K562 (cell line): Measurements from ENCODE around the gene COPB2. TPM values are rescaled to one million over a fixed set of nuclear protein-coding genes. Genes with fewer than 3 reads are reported as not detected.

Experiments used
- ATAC-seq: fragments of 200-7000 bp; cut with Tn5 transposase; 3 replicates; pipeline ENCODE4 v1.9.1; 2020; ENCODE audit warnings: moderate library complexity
- BruUV-seq: library from RNA; stranded (reverse); fragments of 400-500 nt; replicated peaks from 2 replicates; lab custom pipeline; 2021; lab: Mats Ljungman, UMichigan
- CTCF ChIA-PET: fragments of 300-600 bp; formaldehyde crosslinking; extraction: SDS; loops from one replicate; lab custom pipeline; 2021; ENCODE audit warnings: low intra/inter-chr PET ratio; lab: Yijun Ruan, JAX
- POLR2A ChIA-PET: fragments of 300-600, 350-650 bp; sonication (Branson Sonifier 250); formaldehyde crosslinking; extraction: SDS; loops from one replicate; lab custom pipeline; 2021; ENCODE audit warnings: antibody characterized with exemption, inconsistent platforms; lab: Yijun Ruan, JAX
- DNase-seq, 4 experiments: peaks; one replicate each; pipeline versions ENCODE4 v3.0.0 to v3.0.0-alpha.2; 2011 to 2018; ENCODE audit warnings: low spot score in 3 of 4, mixed read lengths in 3 of 4; ENCODE audit errors: extremely low read depth in 1 of 4
- FAIRE-seq: peaks from 2 replicates; lab custom pipeline; 2011; peaks lifted over from hg19 to GRCh38; lab: Jason Lieb, UNC
- H2AFZ ChIP-seq: 2 replicates; pipeline ENCODE4 v1.6.0; 2011; ENCODE audit warnings: low read depth, low read length, control low read depth, inconsistent platforms
- H3K27ac ChIP-seq: fragments of 200-600 bp; 3 replicates; pipeline ENCODE4 v1.8.0; 2011; ENCODE audit warnings: low read depth, mild to moderate bottlenecking, control low read depth, inconsistent platforms, low read length, moderate library complexity, mixed read lengths; ENCODE audit errors: extremely low read depth
- H3K27me3 ChIP-seq, 2 experiments: fragments of 300-600 bp in 1 of 2; 2 replicates in 1 of 2; 3 replicates in 1 of 2; pipeline versions ENCODE4 v1.6.0 to v1.8.0; 2011; ENCODE audit warnings: inconsistent platforms in 2 of 2, low read length in 2 of 2, mild to moderate bottlenecking in 1 of 2, mixed read lengths in 1 of 2, moderate library complexity in 1 of 2; ENCODE audit not compliant: control insufficient read depth in 2 of 2, insufficient read depth in 2 of 2
- H3K36me3 ChIP-seq: fragments of 300-600 bp; 3 replicates; pipeline ENCODE4 v1.8.0; 2011; ENCODE audit warnings: mild to moderate bottlenecking, low read length, inconsistent platforms; ENCODE audit not compliant: control insufficient read depth, insufficient read depth
- H3K4me1 ChIP-seq, 2 experiments: fragments of 200-600 bp in 1 of 2; replicated peaks in 1 of 2; 2 replicates in 1 of 2; 3 replicates in 1 of 2; pipeline versions ENCODE4 v1.5.1 to v1.8.0; 2011; ENCODE audit warnings: inconsistent platforms in 2 of 2, low read length in 2 of 2, mild to moderate bottlenecking in 1 of 2, mixed read lengths in 1 of 2, moderate library complexity in 1 of 2; ENCODE audit not compliant: control insufficient read depth in 2 of 2, insufficient read depth in 2 of 2
- H3K4me2 ChIP-seq: 2 replicates; pipeline ENCODE4 v1.6.1; 2011; ENCODE audit warnings: low read length, control low read depth, inconsistent platforms, mixed read lengths; ENCODE audit not compliant: insufficient read depth
- H3K4me3 ChIP-seq: fragments of 200-600 bp; sonication (generic), shearing (Covaris generic); 2 replicates; pipeline ENCODE4 v1.5.1; 2016; ENCODE audit warnings: control low read depth, inconsistent platforms
- H3K79me2 ChIP-seq: fragments of 200-600 bp; 3 replicates; pipeline ENCODE4 v1.8.0; 2011; ENCODE audit warnings: low read length, inconsistent platforms; ENCODE audit not compliant: control insufficient read depth, insufficient read depth
- H3K9ac ChIP-seq, 2 experiments: 2 replicates each; pipeline versions ENCODE4 v1.6.0 to v1.6.1; 2011; ENCODE audit warnings: low read depth in 2 of 2, low read length in 2 of 2, control low read depth in 1 of 2, inconsistent platforms in 1 of 2, mild to moderate bottlenecking in 1 of 2, mixed read lengths in 1 of 2; ENCODE audit not compliant: insufficient read depth in 1 of 2
- H3K9me1 ChIP-seq: one replicate; pipeline ENCODE4 v1.6.0; 2011; ENCODE audit warnings: inconsistent platforms, mild to moderate bottlenecking, low read length, moderate library complexity; ENCODE audit not compliant: control insufficient read depth, insufficient read depth
- H3K9me3 ChIP-seq: replicated peaks from 2 replicates; pipeline ENCODE4 v1.5.1; 2011; ENCODE audit warnings: low read depth, low read length, inconsistent platforms; ENCODE audit not compliant: control insufficient read depth, insufficient read depth
- H4K20me1 ChIP-seq: replicated peaks from 2 replicates; pipeline ENCODE4 v1.6.1; 2011; ENCODE audit warnings: low read length, inconsistent platforms, mixed read lengths; ENCODE audit not compliant: control insufficient read depth, insufficient read depth
- ARID1B ChIP-seq: fragments of 450-650 bp; IDR thresholded peaks from 2 replicates; pipeline ENCODE4 v1.6.1; 2016; ENCODE audit warnings: antibody characterized with exemption, mild to moderate bottlenecking, inconsistent platforms
- BDP1 ChIP-seq: IDR thresholded peaks from 3 replicates; pipeline ENCODE4 v1.6.1; 2011; ENCODE audit not compliant: insufficient read length, insufficient read depth
- BRCA1 ChIP-seq, 2 experiments: fragments of 450-650 bp in 1 of 2; sonication (generic) in 1 of 2; formaldehyde crosslinking in 1 of 2; IDR thresholded peaks; 2 replicates each; pipeline versions ENCODE4 v1.5.0 to v1.6.1; 2017 to 2020; ENCODE audit warnings: mild to moderate bottlenecking in 1 of 2, missing genetic modification reagents in 1 of 2
- CBFA2T3 ChIP-seq: fragments of 450-650 bp; IDR thresholded peaks from 2 replicates; pipeline ENCODE4 v1.6.1; 2017
- CREBBP ChIP-seq: IDR thresholded peaks from one replicate; pipeline ENCODE4 v1.6.1; 2012; ENCODE audit warnings: low read depth, mild to moderate bottlenecking, control low read depth, inconsistent platforms, low read length
- FOS ChIP-seq: IDR thresholded peaks from 3 replicates; pipeline ENCODE4 v1.6.1; 2011; ENCODE audit not compliant: insufficient read length; ENCODE audit errors: extremely low read depth
- FOXJ3 ChIP-seq: sonication (generic); formaldehyde crosslinking; IDR thresholded peaks from 2 replicates; pipeline ENCODE4 v1.4.0; 2020; ENCODE audit warnings: mild to moderate bottlenecking, missing genetic modification reagents
- GATAD2B ChIP-seq: fragments of 450-650 bp; IDR thresholded peaks from 2 replicates; pipeline ENCODE4 v1.6.1; 2017; ENCODE audit warnings: mild to moderate bottlenecking, borderline replicate concordance
- NR2F6 ChIP-seq: fragments of 450-650 bp; formaldehyde crosslinking; IDR thresholded peaks from 2 replicates; pipeline ENCODE4 v1.4.0; 2020; ENCODE audit warnings: mild to moderate bottlenecking
- SAFB2 ChIP-seq: fragments of 200-400 bp; formaldehyde crosslinking; IDR thresholded peaks from 2 replicates; pipeline ENCODE4 v1.6.1; 2018; ENCODE audit warnings: borderline replicate concordance, low read length, low read depth, moderate library complexity; ENCODE audit not compliant: severe bottlenecking
- SPI1 ChIP-seq: IDR thresholded peaks from 2 replicates; pipeline ENCODE4 v1.6.1; 2011; ENCODE audit warnings: low read depth, low read length, control low read depth, borderline replicate concordance
- TSC22D4 ChIP-seq: fragments of 450-650 bp; IDR thresholded peaks from 2 replicates; pipeline ENCODE4 v1.6.1; 2016; ENCODE audit warnings: missing genetic modification characterization, missing biosample characterization, control low read depth
- U2AF2 ChIP-seq: fragments of 200-400 bp; formaldehyde crosslinking; optimal IDR thresholded peaks from 2 replicates; pipeline ENCODE3; 2017; ENCODE audit warnings: low read depth, mild to moderate bottlenecking, low read length
- ZBED1 ChIP-seq: IDR thresholded peaks from 2 replicates; pipeline ENCODE4 v1.6.1; 2014
- ZNF384 ChIP-seq: IDR thresholded peaks from 2 replicates; pipeline ENCODE4 v1.6.1; 2012; ENCODE audit warnings: low read depth, low read length, improper control_type of control experiment
- ZNF444 ChIP-seq: fragments of 250-450 bp; sonication (Bioruptor Pico); IDR thresholded peaks from 2 replicates; pipeline ENCODE4 v1.4.0; 2020; ENCODE audit warnings: mild to moderate bottlenecking, moderate library complexity
- ZNF584 ChIP-seq: fragments of 200-800 bp; sonication (Bioruptor generic); IDR thresholded peaks from 2 replicates; pipeline ENCODE4 v1.6.1; 2016; ENCODE audit warnings: low read depth, mild to moderate bottlenecking, missing genetic modification characterization, missing compliant biosample characterization
- ZNF707 ChIP-seq: fragments of 250-450 bp; sonication (Bioruptor Pico); conservative IDR thresholded peaks from 2 replicates; pipeline ENCODE4 v1.8.0; 2022; ENCODE audit warnings: inconsistent platforms, mild to moderate bottlenecking, moderate library complexity
- ZNF717 ChIP-seq: fragments of 250-450 bp; sonication (Bioruptor Pico); IDR thresholded peaks from 2 replicates; pipeline ENCODE4 v1.5.0; 2021
- WGBS: fragments of 100-300 bp; shearing (Covaris generic); methylation state at CpG from one replicate; pipeline ENCODE4 v1.1.6; 2016; ENCODE audit warnings: low coverage, mixed read lengths; ENCODE audit not compliant: insufficient coverage; ENCODE audit errors: missing lambda C conversion rate; 5-methylcytosine and 5-hydroxymethylcytosine counted together
- in situ Hi-C: fragments of 300-500 bp; cut with MboI; formaldehyde crosslinking; loops from 4 replicates; pipeline ENCODE4 v1.15.0; 2018; ENCODE audit warnings: inconsistent platforms, mixed read lengths
- intact Hi-C: fragments of 100-400 bp; cut with micrococcal nuclease; formaldehyde crosslinking; loops from 2 replicates; pipeline ENCODE4 v1.14.2; 2022
- polyA plus RNA-seq, 8 experiments: library from polyadenylated mRNA; depleted of rRNA in 4 of 8; stranded (reverse) in 5 of 8; unstranded in 3 of 8; fragments of >200 nt; fragmentation: Nextera tagmentation in 2 of 8; fragmentation: Illumina TruSeq in 1 of 8; extraction: Ambion mirVana in 2 of 8; extraction: Trizol in 1 of 8; gene quantifications; 2 replicates each; pipeline versions ENCODE4 v1.2.1 to v1.2.3, GENCODE V29; 2011 to 2014; ENCODE audit warnings: inconsistent platforms in 1 of 8, missing spikeins in 1 of 8
- total RNA-seq, 7 experiments: library from RNA; depleted of rRNA in 6 of 7; stranded (reverse); fragments of >200 nt in 6 of 7; fragmentation: Illumina TruSeq in 2 of 7; extraction: Trizol in 2 of 7; gene quantifications; 2 replicates each; pipeline versions ENCODE4 v1.2.1 to v1.2.3, GENCODE V29; 2011 to 2021; ENCODE audit warnings: low replicate concordance in 1 of 7

COPB2 gene
- total and polyA plus RNA-seq, 9 of the 15 experiments (the other 6 are each of a cell fraction or from before 2014, with no cell fraction given) = 64.3 to 189 (median 130) TPM

DNA sequence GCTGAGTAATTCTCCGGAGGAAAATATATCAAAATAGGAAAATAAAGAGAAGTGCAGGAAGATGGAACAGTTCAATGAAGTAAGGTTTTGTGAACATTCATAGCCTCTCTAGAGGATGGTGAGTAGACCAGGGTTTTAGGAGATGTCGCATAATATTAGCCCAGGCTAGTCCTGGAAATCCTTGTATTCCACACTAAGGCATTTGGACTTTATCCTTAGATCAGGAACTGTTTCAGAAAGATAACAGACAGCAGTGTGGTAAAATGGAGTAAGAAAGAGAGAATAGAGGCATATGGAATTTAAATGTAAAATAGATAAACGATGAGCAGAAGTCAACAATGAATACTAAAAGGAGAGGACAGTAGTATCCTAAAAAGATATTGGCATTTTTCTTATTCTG lies 12.1 kb downstream of the COPB2 start:
- intact Hi-C loops = no loop called here

DNA sequence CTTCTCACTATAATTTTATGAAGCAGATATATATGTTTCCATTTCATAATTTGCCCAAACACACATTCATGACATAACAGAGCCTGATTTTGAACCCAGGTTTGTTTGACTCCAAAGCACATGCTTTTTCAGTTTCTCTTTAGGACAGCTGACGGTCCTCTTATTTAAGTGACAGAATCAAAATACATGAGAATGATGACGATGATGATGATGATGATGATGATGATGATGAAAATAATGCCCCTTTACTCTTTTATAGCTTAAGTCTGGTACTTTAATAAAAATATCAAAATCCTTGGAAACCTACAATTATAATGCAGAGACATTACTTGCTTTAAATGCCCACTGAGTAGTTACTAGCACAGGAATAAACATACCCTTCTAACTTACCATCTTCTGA lies 15.3 kb downstream of the COPB2 start:
- Histone ChIP-seq H3K27me3 (no peaks in the 10 kb centered on the region), H2AFZ (no peak overlapping the region), H3K4me2 (no peak overlapping the region), H4K20me1 (no peaks in the 10 kb centered on the region), H3K27ac (no peak overlapping the region), H3K36me3 (peaks cover 90% of the 10 kb centered on the region), H3K79me2 (no peaks in the 10 kb centered on the region), H3K9me3 (no peaks in the 10 kb centered on the region), H3K9ac (no peak overlapping the region), H3K4me1 (no peaks in the 10 kb centered on the region; a peak in 1 of 5 replicates)
- intact Hi-C loops (no loop called here), in situ Hi-C loops (no loop called here)
- ChIA-PET POLR2A (interaction anchor here (1.5 kb wide), 1 partner anchor 14 kb away, joined by 3 read pairs; no protein-coding TSS in a partner anchor), CTCF (no interaction called here)
- FAIRE-seq (no peak), ATAC-seq (no peak), DNase-seq (no peak)
- BruUV-seq = no TSS peak
- WGBS = 85% methylated on average over 2 of the region's 2 CpGs
- TF ChIP-seq TSC22D4 (tag) = no peak
- TF ChIP-seq NR2F6 (CRISPR knock-in tag) = no peak
- TF ChIP-seq BDP1 = no peak
- no peak for TF ChIP-seq U2AF2
- no peak for TF ChIP-seq ZNF444 (CRISPR knock-in tag)
- no peak for TF ChIP-seq CREBBP
- TF ChIP-seq FOXJ3 = no peak
- no peak for TF ChIP-seq FOS
- no peak for TF ChIP-seq BRCA1 (IDR thresholded peaks at IDR 0.05)
- no peak for TF ChIP-seq BRCA1 (CRISPR knock-in tag; IDR thresholded peaks at IDR 0.05)
- no peak for TF ChIP-seq SPI1
- no peak for TF ChIP-seq GATAD2B
- TF ChIP-seq ZNF584 = no peak
- no peak for TF ChIP-seq SAFB2
- no peak for TF ChIP-seq ZNF707 (CRISPR knock-in tag)
- TF ChIP-seq, all 486 proteins: peak for 0
- no peaks in the 10 kb centered on the region for H3K9me1 ChIP-seq
- H3K4me3 ChIP-seq = no peak overlapping the region

More for the DNA sequence above, 12.1 kb downstream of the COPB2 start:
- H3K4me2 ChIP-seq = no peak overlapping the region
- TF ChIP-seq ZNF384 (no peak), ZBED1 (no peak), CBFA2T3 (peak; percentile 10; the same call in 1 of the 2 replicates), ZNF717 (no peak), ARID1B (0 out of 2 replicates have a peak, but pooled peaks have one; percentile 10)
- no peaks in the 10 kb centered on the region; a peak in 2 of 5 replicates for H3K4me1 ChIP-seq
- H3K36me3 ChIP-seq = peaks cover 90% of the 10 kb centered on the region
- H3K9me3 ChIP-seq = no peaks in the 10 kb centered on the region
- ChIA-PET CTCF (no interaction called here), POLR2A (no interaction called here)
- no peak overlapping the region for H3K27ac ChIP-seq
- ATAC-seq (no peak), DNase-seq (no peak), FAIRE-seq (no peak)
- H3K79me2 ChIP-seq = peaks cover 27% of the 10 kb centered on the region
- no TSS peak for BruUV-seq
- H3K27me3 ChIP-seq = no peaks in the 10 kb centered on the region
- H2AFZ ChIP-seq = no peak overlapping the region
- no peak overlapping the region for H3K9ac ChIP-seq
- no peaks in the 10 kb centered on the region for H3K9me1 ChIP-seq
- 0 out of 2 replicates have a peak, but pooled peaks cover 3% of the 10 kb centered on the region for H4K20me1 ChIP-seq
- 66% methylated on average over 3 of the region's 3 CpGs for WGBS
- in situ Hi-C loops = no loop called here
- no peak overlapping the region for H3K4me3 ChIP-seq
